ENCODE measurements around the gene NRDC.

NRDC gene, protein sequence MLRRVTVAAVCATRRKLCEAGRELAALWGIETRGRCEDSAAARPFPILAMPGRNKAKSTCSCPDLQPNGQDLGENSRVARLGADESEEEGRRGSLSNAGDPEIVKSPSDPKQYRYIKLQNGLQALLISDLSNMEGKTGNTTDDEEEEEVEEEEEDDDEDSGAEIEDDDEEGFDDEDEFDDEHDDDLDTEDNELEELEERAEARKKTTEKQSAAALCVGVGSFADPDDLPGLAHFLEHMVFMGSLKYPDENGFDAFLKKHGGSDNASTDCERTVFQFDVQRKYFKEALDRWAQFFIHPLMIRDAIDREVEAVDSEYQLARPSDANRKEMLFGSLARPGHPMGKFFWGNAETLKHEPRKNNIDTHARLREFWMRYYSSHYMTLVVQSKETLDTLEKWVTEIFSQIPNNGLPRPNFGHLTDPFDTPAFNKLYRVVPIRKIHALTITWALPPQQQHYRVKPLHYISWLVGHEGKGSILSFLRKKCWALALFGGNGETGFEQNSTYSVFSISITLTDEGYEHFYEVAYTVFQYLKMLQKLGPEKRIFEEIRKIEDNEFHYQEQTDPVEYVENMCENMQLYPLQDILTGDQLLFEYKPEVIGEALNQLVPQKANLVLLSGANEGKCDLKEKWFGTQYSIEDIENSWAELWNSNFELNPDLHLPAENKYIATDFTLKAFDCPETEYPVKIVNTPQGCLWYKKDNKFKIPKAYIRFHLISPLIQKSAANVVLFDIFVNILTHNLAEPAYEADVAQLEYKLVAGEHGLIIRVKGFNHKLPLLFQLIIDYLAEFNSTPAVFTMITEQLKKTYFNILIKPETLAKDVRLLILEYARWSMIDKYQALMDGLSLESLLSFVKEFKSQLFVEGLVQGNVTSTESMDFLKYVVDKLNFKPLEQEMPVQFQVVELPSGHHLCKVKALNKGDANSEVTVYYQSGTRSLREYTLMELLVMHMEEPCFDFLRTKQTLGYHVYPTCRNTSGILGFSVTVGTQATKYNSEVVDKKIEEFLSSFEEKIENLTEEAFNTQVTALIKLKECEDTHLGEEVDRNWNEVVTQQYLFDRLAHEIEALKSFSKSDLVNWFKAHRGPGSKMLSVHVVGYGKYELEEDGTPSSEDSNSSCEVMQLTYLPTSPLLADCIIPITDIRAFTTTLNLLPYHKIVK

GRCh38 chr1:51878616-51879336 lies at the start of gene NRDC:
Gene NRDC, minus strand, starts transcription at chr1:51878727. Its CDS starts 112 bp downstream, at chr1:51878615.
- DNase-seq = peak; percentile 100

DNA sequence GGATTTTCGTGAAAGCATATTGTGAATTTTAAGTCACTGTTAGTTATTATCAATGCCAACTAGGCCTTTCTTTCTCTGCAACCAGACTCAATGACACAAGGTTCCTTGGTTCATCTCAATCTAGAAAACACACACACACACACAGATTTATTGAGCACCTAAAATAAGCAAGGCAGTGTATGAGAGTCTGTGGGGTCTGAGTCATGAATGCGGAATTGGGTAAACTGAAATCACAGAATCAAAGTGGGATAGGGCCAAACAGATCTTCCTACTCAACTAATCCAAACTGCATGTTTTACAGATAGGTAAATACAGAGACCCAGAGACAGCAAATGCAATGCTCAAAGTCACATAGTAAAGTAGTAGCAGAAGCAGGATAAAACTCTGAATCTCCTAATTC lies 48.5 kb upstream of the NRDC start:
- DNase-seq = no peak

- no peak for DNase-seq
Measured at GRCh38 chr1:51926171-51926812, 47.8 kb upstream of the NRDC start.

GRCh38 chr1:51924455-51924854 lies 45.9 kb upstream of the NRDC start:
- DNase-seq = no peak

- DNase-seq = peak; percentile 29
Measured at GRCh38 chr1:51922040-51922439, 43.5 kb upstream of the NRDC start.

- no peak for DNase-seq
Measured at GRCh38 chr1:51920130-51920529, 41.6 kb upstream of the NRDC start.

GRCh38 chr1:51919684-51920083 lies 41.2 kb upstream of the NRDC start:
- no peak for DNase-seq

DNA sequence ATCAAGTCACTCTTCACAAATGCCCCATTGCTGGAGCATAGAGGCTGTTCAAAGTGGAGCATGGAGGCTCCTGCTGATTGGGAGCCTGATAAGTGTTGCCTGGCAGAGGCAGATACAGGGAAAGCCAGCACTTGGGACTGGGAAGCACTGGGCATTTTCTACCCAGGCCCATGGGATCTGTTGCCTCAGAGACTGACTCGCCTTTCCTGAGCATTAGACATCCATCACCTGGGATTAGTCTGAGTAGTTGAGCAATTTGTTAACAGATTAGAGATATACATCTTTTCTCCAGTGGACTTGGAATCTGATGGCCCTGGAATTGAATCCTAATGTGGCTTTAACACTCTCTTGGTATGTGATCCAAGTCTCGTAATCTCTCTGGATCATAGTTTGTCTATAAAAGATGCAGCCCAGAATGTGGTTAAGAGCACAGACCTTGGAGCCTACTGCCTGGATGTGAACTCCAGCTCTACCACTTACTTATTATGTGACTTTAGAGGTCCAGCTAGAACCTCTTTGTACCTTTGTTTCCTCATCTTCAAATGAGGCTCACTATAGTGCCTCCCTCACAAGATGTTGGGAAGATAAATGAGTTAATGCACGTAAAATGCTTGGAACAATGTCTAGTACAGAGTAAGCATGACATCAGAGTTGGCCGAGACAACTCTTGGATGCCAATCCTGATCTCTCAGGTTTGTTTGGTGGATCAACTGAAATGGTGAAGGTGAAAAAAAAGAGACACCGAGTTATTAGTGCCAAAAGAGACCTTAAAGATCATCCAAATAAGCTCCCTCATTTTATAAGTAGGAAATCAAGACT lies 38.3 kb upstream of the NRDC start:
- no peak for DNase-seq

GRCh38 chr1:51915951-51916350 lies 37.4 kb upstream of the NRDC start:
- DNase-seq = no peak

- no peak for DNase-seq
Measured at GRCh38 chr1:51912881-51913280, 34.4 kb upstream of the NRDC start.

- DNase-seq = no peak
Measured at GRCh38 chr1:51910221-51911000, 31.9 kb upstream of the NRDC start.

DNA sequence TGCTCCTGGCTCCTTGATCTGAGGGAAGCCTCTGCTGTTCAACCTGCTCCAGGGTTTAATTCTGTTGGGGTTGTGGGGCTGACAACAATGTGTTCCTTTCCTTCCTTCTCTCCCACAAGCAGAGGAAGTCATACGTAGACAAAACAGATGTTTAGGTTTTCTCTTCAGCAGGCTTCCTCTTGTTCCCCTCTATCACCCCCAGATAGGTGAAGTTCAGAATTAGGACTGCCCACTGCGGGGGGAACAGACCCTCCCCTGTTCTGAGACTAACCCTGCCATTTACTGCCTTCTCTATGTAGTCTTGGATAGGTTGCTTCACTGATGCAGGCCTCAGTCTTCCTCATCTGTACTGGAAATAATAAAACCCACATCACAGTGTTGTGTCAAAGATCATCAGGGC lies 30.0 kb upstream of the NRDC start:
- DNase-seq = no peak

- DNase-seq = no peak
Measured at GRCh38 chr1:51907079-51907702, 28.7 kb upstream of the NRDC start.

GRCh38 chr1:51906306-51907078 lies 28.0 kb upstream of the NRDC start:
- DNase-seq = no peak

DNA sequence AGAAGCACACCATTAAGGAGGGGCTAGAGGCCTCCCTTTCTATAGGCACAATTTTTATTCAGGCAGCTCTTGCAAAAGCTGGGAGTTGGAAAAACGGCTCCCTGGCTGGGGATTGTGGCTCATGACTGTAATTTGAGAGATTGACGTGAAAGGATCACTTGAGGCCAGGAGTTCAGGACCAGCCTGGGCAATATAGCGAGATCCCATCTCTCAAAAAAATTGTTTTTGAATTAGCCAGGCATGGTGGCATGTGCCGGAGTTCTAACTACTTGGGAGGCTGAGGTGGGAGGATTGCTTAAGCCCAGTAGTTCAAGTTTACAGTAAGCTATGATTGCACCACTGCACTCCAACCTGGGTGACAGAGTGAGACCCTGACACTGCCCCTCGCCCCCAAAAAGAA lies 23.9 kb upstream of the NRDC start:
- DNase-seq = no peak

DNA sequence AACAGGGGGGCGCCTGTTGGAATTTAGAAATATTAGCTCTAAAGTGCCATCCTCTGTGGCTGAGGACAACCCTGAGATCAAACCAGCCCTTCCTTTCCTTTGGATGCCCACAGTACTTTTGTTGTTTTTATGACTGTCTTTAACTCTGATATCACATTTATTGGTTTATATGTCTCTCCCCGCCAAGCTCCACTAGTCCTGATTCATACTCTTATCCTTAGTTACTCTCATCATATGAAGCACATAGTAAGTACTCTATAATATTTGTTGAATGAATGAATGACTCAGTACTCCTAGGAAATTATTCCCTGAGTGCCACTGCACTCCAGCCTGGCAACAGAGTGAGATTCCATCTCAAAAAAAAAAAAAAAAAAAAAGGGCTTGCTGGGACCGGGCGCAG lies 22.6 kb upstream of the NRDC start:
- no peak for DNase-seq

DNA sequence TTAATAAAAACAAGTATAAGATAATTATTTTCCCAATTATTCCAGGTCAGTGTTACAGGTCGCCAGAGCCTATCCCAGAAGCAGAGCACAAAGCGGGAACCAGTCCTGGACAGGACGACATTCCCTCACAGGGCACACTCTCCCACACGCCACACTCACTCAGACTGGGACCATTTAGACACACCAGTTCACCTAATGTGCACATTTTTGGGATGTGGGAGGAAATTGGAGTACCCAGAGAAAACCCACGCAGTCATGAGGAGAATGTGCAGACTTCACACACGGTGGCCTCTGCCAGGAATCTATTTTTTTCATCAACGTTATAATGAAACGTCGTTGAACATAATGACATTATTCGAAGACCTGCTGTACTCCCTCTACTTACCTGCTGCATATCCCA lies 20.5 kb upstream of the NRDC start:
- DNase-seq = no peak

DNA sequence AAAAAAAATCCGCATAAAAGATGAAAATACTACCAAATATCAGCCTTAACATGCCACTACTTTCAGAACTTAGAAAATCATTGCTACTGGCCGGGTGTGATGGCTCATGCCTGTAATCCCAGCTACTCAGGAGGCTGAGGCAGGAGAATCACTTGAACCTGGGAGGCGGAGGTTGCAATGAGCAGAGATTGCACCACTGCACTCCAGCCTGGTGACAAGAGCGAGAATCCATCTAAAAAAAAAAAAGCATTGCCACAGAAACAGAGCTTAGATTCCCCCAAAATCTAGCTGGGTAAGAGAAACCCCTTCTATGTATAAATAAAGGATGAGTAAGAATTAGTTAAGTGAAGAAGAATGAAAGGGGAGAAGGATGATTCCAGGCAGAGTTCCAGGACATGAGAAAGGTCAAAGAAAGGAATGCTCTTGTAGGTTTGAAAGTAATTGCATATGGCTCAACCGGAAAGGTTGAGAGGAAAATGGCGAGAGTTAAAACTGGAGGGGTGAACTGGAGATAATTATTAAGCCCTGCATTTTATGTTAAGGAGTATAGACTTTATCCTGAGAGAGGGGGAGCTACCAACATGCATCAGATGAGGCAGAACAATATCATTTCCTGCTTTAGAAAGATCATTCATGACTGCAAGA lies 19.7 kb upstream of the NRDC start:
- DNase-seq = no peak

DNA sequence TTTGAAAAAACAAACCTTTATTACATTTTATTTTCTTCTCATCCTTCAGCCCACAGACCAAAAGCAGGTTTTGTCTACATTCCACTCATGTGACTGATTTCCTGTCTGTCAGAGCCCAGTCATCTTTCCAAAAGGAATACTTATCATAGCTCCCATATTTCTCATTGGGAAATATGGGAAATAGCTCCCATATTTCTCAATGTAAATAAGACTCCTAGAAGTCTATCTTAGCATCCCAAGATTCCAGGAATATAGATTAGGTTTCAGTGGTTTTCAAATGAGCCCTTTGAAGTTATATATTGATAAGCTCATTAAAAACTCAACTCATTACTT lies 19.1 kb upstream of the NRDC start:
- DNase-seq = no peak
